Astrocyte (in vitro differentiated cells and primary cell): ENCODE data around the gene WDR64. TPM values are rescaled to one million over a fixed set of nuclear protein-coding genes. Genes with fewer than 3 reads are reported as not detected.

ENCODE experiments used
- DNase-seq: peaks from one replicate; pipeline ENCODE4 v3.0.0-alpha.2; 2010; ENCODE audit warnings: low read depth
- FAIRE-seq: peaks from 2 replicates; lab custom pipeline; 2011; peaks lifted over from hg19 to GRCh38; lab: Jason Lieb, UNC
- H2AFZ ChIP-seq: 2 replicates; pipeline ENCODE4 v1.6.0; 2012; ENCODE audit warnings: low read depth, low read length, inconsistent platforms
- H3K27ac ChIP-seq: 2 replicates; pipeline ENCODE4 v1.5.1; 2011; ENCODE audit warnings: low read depth, low read length, inconsistent platforms
- H3K27me3 ChIP-seq: 2 replicates; pipeline ENCODE4 v1.6.0; 2011; ENCODE audit warnings: low read length, inconsistent platforms; ENCODE audit not compliant: insufficient read depth
- H3K36me3 ChIP-seq: 2 replicates; pipeline ENCODE4 v1.5.1; 2011; ENCODE audit warnings: low read length, inconsistent platforms; ENCODE audit not compliant: insufficient read depth
- H3K4me1 ChIP-seq: 2 replicates; pipeline ENCODE4 v1.5.1; 2011; ENCODE audit warnings: low read length, inconsistent platforms; ENCODE audit not compliant: insufficient read depth
- H3K4me2 ChIP-seq: 2 replicates; pipeline ENCODE4 v1.6.0; 2012; ENCODE audit warnings: low read length, inconsistent platforms
- H3K4me3 ChIP-seq: 2 replicates; pipeline ENCODE4 v1.5.1; 2011; ENCODE audit warnings: low read depth, mild to moderate bottlenecking, low read length, inconsistent platforms; ENCODE audit not compliant: insufficient read depth
- H3K79me2 ChIP-seq: 2 replicates; pipeline ENCODE4 v1.6.0; 2012; ENCODE audit warnings: mild to moderate bottlenecking, low read length, inconsistent platforms; ENCODE audit not compliant: insufficient read depth
- H3K9ac ChIP-seq: 2 replicates; pipeline ENCODE4 v1.6.0; 2012; ENCODE audit warnings: mild to moderate bottlenecking, low read length, inconsistent platforms
- H3K9me3 ChIP-seq: 2 replicates; pipeline ENCODE4 v1.5.1; 2012; ENCODE audit warnings: low read depth, mild to moderate bottlenecking, low read length, inconsistent platforms; ENCODE audit not compliant: insufficient read depth
- H4K20me1 ChIP-seq: 2 replicates; pipeline ENCODE4 v1.6.0; 2012; ENCODE audit warnings: low read length, inconsistent platforms; ENCODE audit not compliant: insufficient read depth
- H3K27ac Mint-ChIP-seq: one replicate; pipeline ENCODE4 v1.8.0; 2021; ENCODE audit warnings: mild to moderate bottlenecking, mixed read lengths; ENCODE audit not compliant: unreplicated experiment
- H3K27me3 Mint-ChIP-seq: one replicate; pipeline ENCODE4 v1.8.0; 2021; ENCODE audit warnings: low read depth, mixed read lengths; ENCODE audit not compliant: unreplicated experiment
- H3K36me3 Mint-ChIP-seq: one replicate; pipeline ENCODE4 v1.8.0; 2021; ENCODE audit warnings: low read depth, mixed read lengths; ENCODE audit not compliant: unreplicated experiment
- H3K4me1 Mint-ChIP-seq: one replicate; pipeline ENCODE4 v1.8.0; 2021; ENCODE audit warnings: low read depth, mixed read lengths; ENCODE audit not compliant: unreplicated experiment
- H3K4me3 Mint-ChIP-seq: one replicate; pipeline ENCODE4 v1.8.0; 2021; ENCODE audit warnings: mild to moderate bottlenecking, moderate library complexity, mixed read lengths; ENCODE audit not compliant: unreplicated experiment
- H3K9me3 Mint-ChIP-seq: one replicate; pipeline ENCODE4 v1.8.0; 2021; ENCODE audit warnings: mild to moderate bottlenecking, mixed read lengths; ENCODE audit not compliant: unreplicated experiment
- EZH2 ChIP-seq: IDR thresholded peaks from 2 replicates; pipeline ENCODE4 v1.6.1; 2012; ENCODE audit warnings: mild to moderate bottlenecking, low read length, inconsistent platforms; ENCODE audit not compliant: insufficient read depth
- total RNA-seq: library from RNA; stranded (reverse); gene quantifications from 2 replicates; pipeline ENCODE4 v1.2.1, GENCODE V29; 2021
- TF ChIP-seq, protein P1 (sequence below): IDR thresholded peaks from 2 replicates; pipeline ENCODE4 v1.5.1; 2011; ENCODE audit warnings: low read depth, mild to moderate bottlenecking, inconsistent platforms, low read length, moderate library complexity; ENCODE audit not compliant: insufficient read depth

WDR64 gene
- total RNA-seq, 1 donor from 2014 or later: not detected

- DNase-seq (no peak), FAIRE-seq (no peak)
- Mint-ChIP-seq H3K4me1 (no peaks in the 10 kb centered on the region), H3K27ac (no peak overlapping the region), H3K4me3 (no peak overlapping the region), H3K9me3 (no peaks in the 10 kb centered on the region), H3K27me3 (no peaks in the 10 kb centered on the region), H3K36me3 (no peaks in the 10 kb centered on the region)
- Histone ChIP-seq H4K20me1 (no peaks in the 10 kb centered on the region), H3K27ac (no peak overlapping the region), H3K36me3 (no peaks in the 10 kb centered on the region), H3K27me3 (no peaks in the 10 kb centered on the region), H3K79me2 (no peaks in the 10 kb centered on the region), H3K9me3 (no peaks in the 10 kb centered on the region), H3K9ac (no peak overlapping the region), H2AFZ (no peak overlapping the region), H3K4me2 (no peak overlapping the region), H3K4me1 (no peaks in the 10 kb centered on the region), H3K4me3 (no peak overlapping the region)
- no peak for TF ChIP-seq EZH2
- TF ChIP-seq, protein P1, sequence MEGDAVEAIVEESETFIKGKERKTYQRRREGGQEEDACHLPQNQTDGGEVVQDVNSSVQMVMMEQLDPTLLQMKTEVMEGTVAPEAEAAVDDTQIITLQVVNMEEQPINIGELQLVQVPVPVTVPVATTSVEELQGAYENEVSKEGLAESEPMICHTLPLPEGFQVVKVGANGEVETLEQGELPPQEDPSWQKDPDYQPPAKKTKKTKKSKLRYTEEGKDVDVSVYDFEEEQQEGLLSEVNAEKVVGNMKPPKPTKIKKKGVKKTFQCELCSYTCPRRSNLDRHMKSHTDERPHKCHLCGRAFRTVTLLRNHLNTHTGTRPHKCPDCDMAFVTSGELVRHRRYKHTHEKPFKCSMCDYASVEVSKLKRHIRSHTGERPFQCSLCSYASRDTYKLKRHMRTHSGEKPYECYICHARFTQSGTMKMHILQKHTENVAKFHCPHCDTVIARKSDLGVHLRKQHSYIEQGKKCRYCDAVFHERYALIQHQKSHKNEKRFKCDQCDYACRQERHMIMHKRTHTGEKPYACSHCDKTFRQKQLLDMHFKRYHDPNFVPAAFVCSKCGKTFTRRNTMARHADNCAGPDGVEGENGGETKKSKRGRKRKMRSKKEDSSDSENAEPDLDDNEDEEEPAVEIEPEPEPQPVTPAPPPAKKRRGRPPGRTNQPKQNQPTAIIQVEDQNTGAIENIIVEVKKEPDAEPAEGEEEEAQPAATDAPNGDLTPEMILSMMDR: no peak
These were observed 44.9 kb downstream of the WDR64 start for GRCh38 chr1:241696815-241697639.

- H4K20me1 ChIP-seq: no peaks in the 10 kb centered on the region
- Mint-ChIP-seq H3K27me3 (no peaks in the 10 kb centered on the region), H3K36me3 (no peaks in the 10 kb centered on the region), H3K9me3 (no peaks in the 10 kb centered on the region), H3K27ac (no peak overlapping the region), H3K4me3 (no peak overlapping the region), H3K4me1 (no peaks in the 10 kb centered on the region)
- no peaks in the 10 kb centered on the region for H3K36me3 ChIP-seq
- no peak for FAIRE-seq
- no peak overlapping the region for H3K4me2 ChIP-seq
- no peak overlapping the region for H3K9ac ChIP-seq
- TF ChIP-seq, protein P1: no peak
- no peak for TF ChIP-seq EZH2
- no peak overlapping the region for H3K27ac ChIP-seq
- H3K9me3 ChIP-seq: no peaks in the 10 kb centered on the region
- no peaks in the 10 kb centered on the region for H3K27me3 ChIP-seq
- no peaks in the 10 kb centered on the region for H3K79me2 ChIP-seq
- no peak for DNase-seq
- no peak overlapping the region for H3K4me3 ChIP-seq
- no peak overlapping the region for H2AFZ ChIP-seq
- H3K4me1 ChIP-seq: no peaks in the 10 kb centered on the region
These were observed 45.5 kb downstream of the WDR64 start for GRCh38 chr1:241697640-241698018.

GRCh38 chr1:241698177-241698576 is 46.1 kb downstream of the WDR64 start:
- H3K9me3 Mint-ChIP-seq: no peaks in the 10 kb centered on the region
- H3K36me3 ChIP-seq: no peaks in the 10 kb centered on the region
- H3K4me3 ChIP-seq: no peak overlapping the region
- H3K27ac ChIP-seq: no peak overlapping the region
- no peak overlapping the region for H3K27ac Mint-ChIP-seq
- no peak overlapping the region for H3K4me3 Mint-ChIP-seq
- H3K36me3 Mint-ChIP-seq: no peaks in the 10 kb centered on the region
- H3K4me1 ChIP-seq: no peaks in the 10 kb centered on the region
- peaks cover 2% of the 10 kb centered on the region for H3K4me1 Mint-ChIP-seq
- H4K20me1 ChIP-seq: no peaks in the 10 kb centered on the region
- H3K9me3 ChIP-seq: no peaks in the 10 kb centered on the region
- FAIRE-seq: no peak
- no peak overlapping the region for H3K9ac ChIP-seq
- no peak overlapping the region for H3K4me2 ChIP-seq
- no peaks in the 10 kb centered on the region for H3K27me3 Mint-ChIP-seq
- H2AFZ ChIP-seq: no peak overlapping the region
- TF ChIP-seq, protein P1: no peak
- no peak for TF ChIP-seq EZH2
- H3K79me2 ChIP-seq: no peaks in the 10 kb centered on the region
- no peaks in the 10 kb centered on the region for H3K27me3 ChIP-seq
- DNase-seq: no peak
